HG03442 (cell line): ENCODE results near the gene CTTNBP2NL.
"Not testable (repeated sequence)": the region's sequence is repeated elsewhere in the genome, so short reads cannot be mapped to it uniquely, and the experiment has no call there.

Source experiments
- ATAC-seq: cut with Tn5 transposase; IDR thresholded peaks from one replicate; pipeline ENCODE4 v1.9.1; 2021; ENCODE audit warnings: mild to moderate bottlenecking, moderate library complexity; ENCODE audit not compliant: unreplicated experiment

CTTNBP2NL gene

DNA sequence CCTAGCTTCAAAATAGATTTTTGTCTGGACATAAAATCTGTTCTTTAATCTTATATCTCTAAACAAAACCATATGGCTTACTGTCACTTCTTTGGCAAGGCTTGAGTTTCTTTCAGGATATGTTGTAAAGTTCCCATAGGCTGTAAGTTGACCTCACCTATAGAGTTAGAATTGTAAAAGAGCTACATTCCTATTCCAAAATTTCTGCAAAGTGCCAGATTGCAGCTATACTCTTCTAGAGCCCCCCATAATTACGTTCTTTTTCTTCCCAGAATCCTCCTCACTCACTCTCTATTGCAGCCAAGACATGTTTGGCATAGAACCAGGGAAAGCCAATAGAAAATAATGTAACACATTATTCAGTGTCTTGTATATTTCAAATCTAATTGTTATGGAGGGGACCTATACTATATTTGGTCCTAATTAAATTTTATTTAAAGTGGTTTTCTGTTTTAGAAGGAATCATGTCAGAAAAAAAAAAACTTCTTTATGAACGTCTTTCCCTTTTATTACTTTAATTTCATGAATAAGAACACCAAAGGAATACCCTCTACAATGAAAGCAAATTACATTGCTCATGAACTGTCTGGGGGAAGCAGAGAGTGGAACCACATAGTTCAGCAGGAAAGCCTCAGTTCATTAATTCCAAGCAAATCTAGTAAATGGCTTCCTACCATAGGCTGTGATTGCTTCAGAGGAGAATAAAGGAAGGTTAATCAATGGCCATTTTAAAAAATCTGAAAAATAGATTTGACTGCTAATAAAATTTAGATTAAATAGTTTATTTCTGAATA lies 22.3 kb downstream of the CTTNBP2NL start:
- ATAC-seq = no peak

GRCh38 chr1:112423207-112423606 lies 27.2 kb downstream of the CTTNBP2NL start:
- no peak for ATAC-seq

DNA sequence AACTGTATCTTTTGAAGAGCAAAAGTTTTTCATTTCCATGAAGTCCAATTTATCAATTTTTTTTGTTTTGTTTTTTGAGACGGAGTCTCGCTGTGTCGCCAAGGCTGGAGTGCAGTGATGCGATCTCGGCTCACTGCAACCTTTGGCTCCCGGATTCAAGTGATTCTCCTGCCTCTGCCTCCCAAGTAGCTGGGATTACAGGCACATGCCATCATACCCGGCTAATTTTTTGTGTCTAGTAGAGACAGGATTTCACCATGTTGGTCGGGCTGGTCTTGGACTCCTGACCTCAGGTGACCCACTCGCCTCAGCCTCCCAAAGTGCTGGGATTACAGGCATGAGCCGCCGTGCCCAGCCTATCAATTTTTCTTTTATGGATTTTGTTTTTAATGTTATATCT lies 27.7 kb downstream of the CTTNBP2NL start:
- ATAC-seq = not testable (repeated sequence)

GRCh38 chr1:112429749-112430148 lies 33.7 kb downstream of the CTTNBP2NL start:
- no peak for ATAC-seq

GRCh38 chr1:112431038-112431437 lies 35.0 kb downstream of the CTTNBP2NL start:
- no peak for ATAC-seq

DNA sequence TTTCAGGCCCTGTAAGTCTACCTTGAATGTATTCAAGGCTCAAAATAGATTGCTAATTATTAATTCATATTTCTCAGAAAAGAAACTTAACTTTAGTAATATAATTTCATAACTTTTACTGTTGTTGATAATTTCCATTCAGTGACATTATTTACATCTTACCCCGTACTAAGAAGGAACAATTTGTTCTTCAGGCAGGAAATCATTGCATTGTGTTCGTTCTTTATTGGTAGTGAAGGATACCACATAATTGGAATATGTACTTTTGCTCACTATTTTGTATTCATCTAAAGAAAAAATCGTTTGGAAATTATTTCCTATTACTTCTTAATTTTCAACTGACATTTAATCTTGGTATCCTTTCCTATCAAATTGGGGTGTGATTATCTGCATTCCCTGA lies 39.4 kb downstream of the CTTNBP2NL start:
- no peak for ATAC-seq

GRCh38 chr1:112436384-112437156 lies 40.6 kb downstream of the CTTNBP2NL start:
- no peak for ATAC-seq

DNA sequence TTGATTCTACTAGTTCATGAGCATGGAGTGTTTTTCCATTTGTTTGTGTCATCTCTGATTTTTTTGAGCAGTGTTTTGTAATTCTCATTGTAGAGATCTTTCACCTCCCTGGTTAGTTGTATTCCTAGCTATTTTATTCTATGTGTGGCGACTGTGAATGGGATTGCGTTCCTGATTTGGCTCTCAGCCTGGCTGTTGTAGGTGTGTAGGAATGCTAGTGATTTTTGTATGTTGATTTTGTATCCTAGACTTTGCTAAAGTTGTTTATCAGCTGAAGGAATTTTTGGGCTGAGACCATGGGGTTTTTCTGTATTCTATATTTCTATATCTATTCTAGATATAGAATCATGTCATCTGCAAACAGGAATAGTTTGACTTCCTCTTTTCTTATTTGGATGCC lies 42.1 kb downstream of the CTTNBP2NL start:
- ATAC-seq = not testable (repeated sequence)

DNA sequence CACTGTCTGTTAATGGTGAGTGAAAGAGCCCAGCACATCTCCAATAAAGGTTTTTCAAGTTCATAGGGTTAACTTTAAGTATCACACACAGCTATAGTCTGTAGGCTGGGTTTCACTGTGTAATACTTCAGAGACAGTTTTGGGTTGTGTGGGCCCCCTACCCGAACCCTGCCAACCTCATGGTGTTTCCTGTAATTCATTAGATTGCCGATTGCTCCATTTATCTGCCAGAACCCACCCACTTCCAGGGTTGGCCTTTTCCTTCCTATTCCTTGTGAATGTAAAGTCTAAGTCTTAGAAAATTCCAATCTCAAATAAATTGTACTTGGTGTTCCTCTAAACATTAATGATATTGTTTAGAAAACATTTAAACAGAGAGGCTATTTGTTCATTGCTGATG lies 43.6 kb downstream of the CTTNBP2NL start:
- no peak for ATAC-seq

DNA sequence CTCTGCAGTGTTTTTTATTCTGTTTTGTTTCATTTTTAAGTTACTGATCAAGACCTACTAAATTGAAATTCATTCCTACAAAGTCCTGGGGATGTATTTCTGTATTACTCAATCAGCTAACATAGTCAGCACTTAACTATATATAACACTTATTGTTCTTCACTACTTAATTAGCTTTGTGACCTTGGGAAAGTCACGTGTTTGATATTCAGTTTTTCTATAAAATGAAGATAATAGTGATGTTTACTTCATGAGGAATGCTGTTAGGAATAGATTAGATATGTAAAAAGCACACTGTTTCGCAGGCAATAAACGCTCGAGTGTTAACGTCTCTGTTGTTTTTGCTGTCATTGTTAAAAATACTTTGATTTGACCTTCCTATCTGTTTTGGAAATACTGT lies 44.6 kb downstream of the CTTNBP2NL start:
- no peak for ATAC-seq

GRCh38 chr1:112444269-112444668 lies 48.3 kb downstream of the CTTNBP2NL start:
- ATAC-seq = no peak

GRCh38 chr1:112445596-112445995 lies 49.6 kb downstream of the CTTNBP2NL start:
- no peak for ATAC-seq

DNA sequence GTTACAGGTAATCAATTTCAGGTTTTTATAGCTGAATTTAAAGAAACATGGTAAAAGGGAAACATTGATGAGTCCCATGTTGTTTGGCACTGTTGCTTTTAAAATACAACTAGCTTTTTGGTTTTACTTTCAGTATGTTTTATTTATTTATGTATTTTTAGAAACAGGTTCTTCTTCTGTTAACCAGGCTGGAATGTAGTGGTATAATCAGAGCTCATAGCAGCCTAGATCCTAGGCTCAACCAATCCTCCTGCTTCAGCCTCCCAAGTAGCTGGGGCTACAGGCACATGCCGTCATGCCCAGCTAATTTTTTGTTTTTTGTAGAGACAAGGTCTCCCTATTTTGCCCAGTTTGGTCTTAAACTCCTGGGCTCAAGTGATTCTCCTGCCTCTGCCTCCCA lies 50.4 kb downstream of the CTTNBP2NL start:
- no peak for ATAC-seq

- no peak for ATAC-seq
Measured at GRCh38 chr1:112448904-112449629, 53.1 kb downstream of the CTTNBP2NL start.

DNA sequence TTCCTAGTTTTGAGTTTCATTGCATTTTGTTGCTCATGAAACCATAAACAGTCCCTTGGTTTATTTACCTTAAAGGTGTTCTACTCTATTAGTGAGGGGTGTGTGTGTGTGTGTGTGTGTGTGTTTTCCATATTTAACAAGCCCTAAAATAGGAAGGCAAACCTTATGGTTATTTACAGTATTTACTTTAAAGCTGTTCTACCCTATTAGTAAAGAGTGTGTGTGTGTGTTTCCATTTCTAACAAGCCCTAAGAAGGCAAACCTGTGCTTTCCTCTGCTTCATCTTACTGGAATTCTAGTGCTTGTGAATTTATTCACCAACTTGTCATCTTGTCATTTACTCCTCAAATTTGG lies 53.6 kb downstream of the CTTNBP2NL start:
- no peak for ATAC-seq

GRCh38 chr1:112450773-112451172 lies 54.8 kb downstream of the CTTNBP2NL start:
- no peak for ATAC-seq

DNA sequence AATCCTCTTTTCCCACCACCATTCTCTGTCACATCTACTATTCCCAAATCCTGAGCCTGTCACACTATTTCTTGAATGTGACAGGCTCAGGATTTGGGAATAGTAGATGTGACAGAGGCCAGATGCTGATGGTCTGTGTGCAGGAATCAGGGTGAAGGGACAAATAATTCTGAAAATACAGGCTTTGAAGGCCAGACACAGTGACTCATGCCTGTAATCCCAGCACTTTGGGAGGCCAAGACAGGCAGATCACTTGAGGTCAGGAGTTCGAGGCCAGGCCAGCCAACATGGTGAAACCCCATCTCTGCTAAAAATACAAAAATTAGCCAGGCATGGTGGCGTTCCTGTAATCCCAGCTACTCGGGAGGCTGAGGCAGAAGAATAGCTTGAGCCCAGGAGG lies 55.3 kb downstream of the CTTNBP2NL start:
- not testable (repeated sequence) for ATAC-seq

GRCh38 chr1:112453876-112454275 lies 57.9 kb downstream of the CTTNBP2NL start:
- no peak for ATAC-seq

DNA sequence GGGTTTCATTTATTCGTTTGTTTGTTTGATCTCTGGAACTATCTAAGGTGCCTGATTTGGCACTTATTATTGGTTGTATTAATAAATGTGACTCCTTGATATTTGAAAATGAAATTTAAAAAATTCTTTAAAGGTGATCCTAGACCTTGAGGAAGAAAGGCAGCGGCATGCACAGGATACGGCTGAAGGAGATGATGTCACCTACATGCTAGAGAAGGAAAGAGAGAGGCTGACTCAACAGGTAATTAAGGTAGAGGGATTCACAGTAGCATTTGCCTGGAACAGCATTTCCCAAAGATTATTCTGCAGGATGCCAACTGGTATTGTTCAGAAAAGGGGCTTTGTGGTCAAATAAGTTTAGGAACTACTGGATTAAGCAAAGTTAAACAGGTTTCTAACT lies 58.3 kb downstream of the CTTNBP2NL start:
- no peak for ATAC-seq

- ATAC-seq = no peak
Measured at GRCh38 chr1:112457241-112457640, 61.2 kb downstream of the CTTNBP2NL start.

DNA sequence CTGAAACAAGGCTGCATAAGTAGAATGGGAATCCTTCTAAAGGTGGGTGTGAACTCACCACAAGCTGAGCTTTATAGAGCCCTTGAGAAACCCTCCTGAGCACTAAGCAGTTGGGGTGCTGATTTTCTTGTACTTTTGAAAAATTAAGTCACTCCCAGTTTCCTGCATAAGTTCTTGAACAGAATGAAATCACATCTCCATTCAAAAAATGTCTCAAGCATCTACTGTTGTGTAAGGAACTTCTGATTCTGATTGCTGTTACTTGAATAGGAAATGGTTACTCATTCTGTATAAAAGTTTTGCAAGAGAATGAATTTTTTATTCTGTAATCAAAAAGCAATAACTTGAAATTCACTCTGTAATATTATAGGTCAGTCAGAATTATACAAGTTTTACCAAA lies 61.9 kb downstream of the CTTNBP2NL start:
- no peak for ATAC-seq

DNA sequence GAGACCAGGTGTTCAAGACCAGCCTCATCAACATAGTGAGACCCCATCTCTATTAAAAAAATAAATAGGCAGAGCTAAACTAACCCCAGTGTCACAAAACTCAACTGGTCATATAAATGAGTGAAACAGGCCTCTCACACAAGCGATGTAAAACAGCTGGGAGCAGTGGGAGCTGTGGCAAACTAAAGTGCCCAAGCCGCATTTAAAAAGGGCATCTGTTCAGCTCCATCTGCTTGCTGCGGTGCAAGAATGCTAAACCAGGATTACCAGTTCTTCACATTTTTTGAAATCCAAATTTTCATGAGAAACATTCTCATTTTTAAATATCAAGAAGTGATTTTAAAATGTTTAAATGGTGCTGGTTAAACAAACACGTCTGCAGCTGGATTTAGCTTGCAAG lies 62.7 kb downstream of the CTTNBP2NL start:
- ATAC-seq = no peak
